ENCODE data around the gene SIK3. TPM values are rescaled to one million over a fixed set of nuclear protein-coding genes. Genes with fewer than 3 reads are reported as not detected.
A peak's percentile ranks its signal among the peaks of the same experiment; 100 is the strongest.

SIK3 gene
- total and polyA plus RNA-seq, 2 experiments from 2014 or later: 6.1 to 33.9 TPM

DNA sequence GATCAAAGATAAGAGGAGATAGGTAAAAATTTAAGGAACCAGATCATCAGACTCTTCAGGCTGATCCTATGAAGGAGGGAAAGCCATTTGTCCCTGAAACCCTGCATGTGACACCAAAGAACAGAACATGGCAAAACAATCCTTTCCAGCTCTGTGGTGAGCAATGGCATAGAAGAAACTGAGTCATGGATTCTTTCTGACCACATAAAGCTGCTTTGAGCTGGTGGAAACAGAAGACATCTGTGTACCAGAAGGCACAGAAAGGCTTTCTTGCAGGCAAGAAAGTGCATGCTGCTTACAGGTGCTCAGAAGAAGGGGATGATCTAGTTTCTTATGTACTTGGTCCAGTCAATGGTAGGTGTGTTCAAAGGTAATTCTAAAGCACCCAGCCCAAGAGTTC, 215.8 kb downstream of the SIK3 start:
- Histone ChIP-seq H4K20me1 (replicated peaks; ENCODE audit: insufficient read depth) (peaks cover 4% of the 10 kb centered on the region; the same call in 1 of the 2 replicates), H2AFZ (no peak overlapping the region), H3F3A (replicated peaks; ENCODE audit: low read depth) (no peaks in the 10 kb centered on the region), H3K4me1 (ENCODE audit: insufficient read depth) (no peaks in the 10 kb centered on the region), H3K27me3 (ENCODE audit: insufficient read depth) (no peaks in the 10 kb centered on the region), H3K4me3 (no peak overlapping the region), H3K27ac (ENCODE audit: low read depth) (no peak overlapping the region), H3K36me3 (ENCODE audit: insufficient read depth) (no peaks in the 10 kb centered on the region), H3K79me2 (replicated peaks; ENCODE audit: insufficient read depth) (no peaks in the 10 kb centered on the region), H3K9me2 (ENCODE audit: insufficient read depth) (no peaks in the 10 kb centered on the region), H3K4me2 (no peak overlapping the region)
- H3K4me1 Mint-ChIP-seq: peaks cover 3% of the 10 kb centered on the region; the same call in 2 of the 3 replicates
- no peaks in the 10 kb centered on the region for H3K27me3 Mint-ChIP-seq (ENCODE audit: insufficient read depth, low read depth, poor library complexity)
- H3K27ac Mint-ChIP-seq: no peak overlapping the region
- DNase-seq (ENCODE audit: low spot score) (no peak), ATAC-seq (no peak)
- no peaks in the 10 kb centered on the region for H3K9me3 Mint-ChIP-seq
- H3K4me3 Mint-ChIP-seq: no peak overlapping the region
- no peaks in the 10 kb centered on the region for H3K36me3 Mint-ChIP-seq (ENCODE audit: low read depth)
- TF ChIP-seq CTCF (conservative IDR thresholded peaks at IDR 0.05; ENCODE audit: low read depth in 2 of 2): no peak

- Histone ChIP-seq H3F3A (replicated peaks; ENCODE audit: low read depth) (no peaks in the 10 kb centered on the region), H4K20me1 (replicated peaks; ENCODE audit: insufficient read depth) (peaks cover 4% of the 10 kb centered on the region; the same call in 1 of the 2 replicates), H3K36me3 (ENCODE audit: insufficient read depth) (no peaks in the 10 kb centered on the region), H3K27ac (ENCODE audit: low read depth) (no peak overlapping the region), H3K4me3 (no peak overlapping the region), H2AFZ (no peak overlapping the region), H3K27me3 (ENCODE audit: insufficient read depth) (no peaks in the 10 kb centered on the region), H3K4me2 (no peak overlapping the region), H3K79me2 (replicated peaks; ENCODE audit: insufficient read depth) (no peaks in the 10 kb centered on the region), H3K9me2 (ENCODE audit: insufficient read depth) (no peaks in the 10 kb centered on the region), H3K4me1 (ENCODE audit: insufficient read depth) (no peaks in the 10 kb centered on the region; the same call in 1 of the 2 replicates)
- no peak overlapping the region for H3K4me3 Mint-ChIP-seq
- H3K4me1 Mint-ChIP-seq: peaks cover 3% of the 10 kb centered on the region; the same call in 2 of the 3 replicates
- no peak for TF ChIP-seq EZH2phosphoT487 (IDR thresholded peaks at IDR 0.05; ENCODE audit: unreplicated experiment)
- TF ChIP-seq, protein P1, sequence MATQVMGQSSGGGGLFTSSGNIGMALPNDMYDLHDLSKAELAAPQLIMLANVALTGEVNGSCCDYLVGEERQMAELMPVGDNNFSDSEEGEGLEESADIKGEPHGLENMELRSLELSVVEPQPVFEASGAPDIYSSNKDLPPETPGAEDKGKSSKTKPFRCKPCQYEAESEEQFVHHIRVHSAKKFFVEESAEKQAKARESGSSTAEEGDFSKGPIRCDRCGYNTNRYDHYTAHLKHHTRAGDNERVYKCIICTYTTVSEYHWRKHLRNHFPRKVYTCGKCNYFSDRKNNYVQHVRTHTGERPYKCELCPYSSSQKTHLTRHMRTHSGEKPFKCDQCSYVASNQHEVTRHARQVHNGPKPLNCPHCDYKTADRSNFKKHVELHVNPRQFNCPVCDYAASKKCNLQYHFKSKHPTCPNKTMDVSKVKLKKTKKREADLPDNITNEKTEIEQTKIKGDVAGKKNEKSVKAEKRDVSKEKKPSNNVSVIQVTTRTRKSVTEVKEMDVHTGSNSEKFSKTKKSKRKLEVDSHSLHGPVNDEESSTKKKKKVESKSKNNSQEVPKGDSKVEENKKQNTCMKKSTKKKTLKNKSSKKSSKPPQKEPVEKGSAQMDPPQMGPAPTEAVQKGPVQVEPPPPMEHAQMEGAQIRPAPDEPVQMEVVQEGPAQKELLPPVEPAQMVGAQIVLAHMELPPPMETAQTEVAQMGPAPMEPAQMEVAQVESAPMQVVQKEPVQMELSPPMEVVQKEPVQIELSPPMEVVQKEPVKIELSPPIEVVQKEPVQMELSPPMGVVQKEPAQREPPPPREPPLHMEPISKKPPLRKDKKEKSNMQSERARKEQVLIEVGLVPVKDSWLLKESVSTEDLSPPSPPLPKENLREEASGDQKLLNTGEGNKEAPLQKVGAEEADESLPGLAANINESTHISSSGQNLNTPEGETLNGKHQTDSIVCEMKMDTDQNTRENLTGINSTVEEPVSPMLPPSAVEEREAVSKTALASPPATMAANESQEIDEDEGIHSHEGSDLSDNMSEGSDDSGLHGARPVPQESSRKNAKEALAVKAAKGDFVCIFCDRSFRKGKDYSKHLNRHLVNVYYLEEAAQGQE (IDR thresholded peaks at IDR 0.05; ENCODE audit: unreplicated experiment): no peak
- no peak for TF ChIP-seq ZNF114 (CRISPR knock-in tag; IDR thresholded peaks at IDR 0.05)
- H3K9me3 Mint-ChIP-seq: no peaks in the 10 kb centered on the region
- ATAC-seq: peak; percentile 39; the same call in 2 of the 3 replicates
- peak; percentile 17 for DNase-seq (ENCODE audit: low spot score)
- no peak overlapping the region for H3K27ac Mint-ChIP-seq
- no peaks in the 10 kb centered on the region for H3K27me3 Mint-ChIP-seq (ENCODE audit: insufficient read depth, low read depth, poor library complexity)
- H3K36me3 Mint-ChIP-seq (ENCODE audit: low read depth): no peaks in the 10 kb centered on the region
Observed at GRCh38 chr11:116881143-116881542, 217.1 kb downstream of the SIK3 start.

Measured in GM23338 (cell line).